CD4-positive, alpha-beta T cell treated with Interleukin-6 at 100 ng/mL for 8 hours (primary cell): ENCODE data around the gene SCAND1.
"Not testable (repeated sequence)": the region's sequence is repeated elsewhere in the genome, so short reads cannot be mapped to it uniquely, and the experiment has no call there.

Experiments used
- DNase-seq: peaks from one replicate; pipeline ENCODE4 v3.0.0-alpha.2; 2020; ENCODE audit warnings: mixed read lengths, low spot score

The SCAND1 gene

GRCh38 chr20:35954200-35954906, at the start of gene SCAND1:
SCAND1 (minus strand) TSS chr20:35954502; CDS start chr20:35954284, 218 bp downstream.
- peak; percentile 97 for DNase-seq

GRCh38 chr20:36004045-36004444, 49.7 kb upstream of the SCAND1 start:
- no peak for DNase-seq

GRCh38 chr20:36002855-36003254, 48.6 kb upstream of the SCAND1 start:
- DNase-seq: no peak

GRCh38 chr20:36001331-36001730, 47.0 kb upstream of the SCAND1 start:
- DNase-seq: not testable (repeated sequence)

- not testable (repeated sequence) for DNase-seq
These were observed 42.2 kb upstream of the SCAND1 start for GRCh38 chr20:35996492-35996891.

- peak; percentile 80 for DNase-seq
These were observed 40.7 kb upstream of the SCAND1 start for GRCh38 chr20:35994994-35995453.

GRCh38 chr20:35992713-35993335, 38.5 kb upstream of the SCAND1 start:
- DNase-seq: peak; percentile 59

- no peak for DNase-seq
These were observed 37.0 kb upstream of the SCAND1 start for GRCh38 chr20:35991142-35991771.

GRCh38 chr20:35988910-35989463, 34.7 kb upstream of the SCAND1 start:
- DNase-seq: no peak

GRCh38 chr20:35985806-35986205, 31.5 kb upstream of the SCAND1 start:
- DNase-seq: no peak

GRCh38 chr20:35984382-35984781, 30.1 kb upstream of the SCAND1 start:
- DNase-seq: no peak

- DNase-seq: no peak
These were observed 27.7 kb upstream of the SCAND1 start for GRCh38 chr20:35981969-35982368.

- DNase-seq: no peak
These were observed 25.2 kb upstream of the SCAND1 start for GRCh38 chr20:35979544-35979943.

GRCh38 chr20:35978041-35978513, 23.8 kb upstream of the SCAND1 start:
- DNase-seq: no peak

- no peak for DNase-seq
These were observed 21.5 kb upstream of the SCAND1 start for GRCh38 chr20:35975576-35976373.

- DNase-seq: no peak
These were observed 20.0 kb upstream of the SCAND1 start for GRCh38 chr20:35974256-35974655.

- DNase-seq: no peak
These were observed 18.2 kb upstream of the SCAND1 start for GRCh38 chr20:35972462-35972861.

GRCh38 chr20:35971981-35972380, 17.7 kb upstream of the SCAND1 start:
- no peak for DNase-seq

GRCh38 chr20:35968930-35969329, 14.6 kb upstream of the SCAND1 start:
- no peak for DNase-seq

GRCh38 chr20:35967979-35968640, 13.8 kb upstream of the SCAND1 start, which contains the start of gene CNBD2:
CNBD2 (plus strand) TSS chr20:35968590; CDS start chr20:35968763, 173 bp downstream.
- no peak for DNase-seq

- no peak for DNase-seq
These were observed 9.6 kb upstream of the SCAND1 start for GRCh38 chr20:35963878-35964277.
